Stimulated activated CD8-positive, alpha-beta memory T cell treated with anti-CD3 and anti-CD28 coated beads, Interleukin-12 subunit alpha, Interleukin-12 subunit beta, amount 100 ng/mL, for 24 hours (primary cell): ENCODE data around the gene WSCD2.

Experiments
- DNase-seq: peaks from one replicate; pipeline ENCODE4 v3.0.0-alpha.2; 2020; ENCODE audit errors: extremely low read depth

Gene WSCD2

GRCh38 chr12:108157870-108158459 lies 28.9 kb downstream of the WSCD2 start:
- no peak for DNase-seq

GRCh38 chr12:108162207-108162606 lies 33.1 kb downstream of the WSCD2 start:
- no peak for DNase-seq

GRCh38 chr12:108166505-108166904 lies 37.4 kb downstream of the WSCD2 start:
- no peak for DNase-seq

- no peak for DNase-seq
Measured at GRCh38 chr12:108167974-108168373, 38.9 kb downstream of the WSCD2 start.

GRCh38 chr12:108169708-108170107 lies 40.6 kb downstream of the WSCD2 start:
- no peak for DNase-seq

- no peak for DNase-seq
Measured at GRCh38 chr12:108170164-108170563, 41.1 kb downstream of the WSCD2 start.

- DNase-seq: no peak
Measured at GRCh38 chr12:108172033-108172432, 42.9 kb downstream of the WSCD2 start.

- no peak for DNase-seq
Measured at GRCh38 chr12:108173160-108173559, 44.1 kb downstream of the WSCD2 start.

- no peak for DNase-seq
Measured at GRCh38 chr12:108173892-108174291, 44.8 kb downstream of the WSCD2 start.

GRCh38 chr12:108174641-108175040 lies 45.6 kb downstream of the WSCD2 start:
- no peak for DNase-seq

- no peak for DNase-seq
Measured at GRCh38 chr12:108175310-108175709, 46.2 kb downstream of the WSCD2 start.

- no peak for DNase-seq
Measured at GRCh38 chr12:108176292-108176691, 47.2 kb downstream of the WSCD2 start.

- DNase-seq: no peak
Measured at GRCh38 chr12:108177131-108177530, 48.0 kb downstream of the WSCD2 start.

- DNase-seq: no peak
Measured at GRCh38 chr12:108179305-108179704, 50.2 kb downstream of the WSCD2 start.

- DNase-seq: no peak
Measured at GRCh38 chr12:108180255-108181094, 51.4 kb downstream of the WSCD2 start.

- DNase-seq: no peak
Measured at GRCh38 chr12:108181095-108181454, 52.0 kb downstream of the WSCD2 start.

GRCh38 chr12:108182096-108182495 lies 53.0 kb downstream of the WSCD2 start:
- no peak for DNase-seq

GRCh38 chr12:108185002-108185401 lies 55.9 kb downstream of the WSCD2 start:
- DNase-seq: no peak

- DNase-seq: no peak
Measured at GRCh38 chr12:108187831-108188230, 58.7 kb downstream of the WSCD2 start.

- DNase-seq: no peak
Measured at GRCh38 chr12:108190529-108190928, 61.4 kb downstream of the WSCD2 start.

GRCh38 chr12:108191086-108191485 lies 62.0 kb downstream of the WSCD2 start:
- DNase-seq: no peak

- DNase-seq: no peak
Measured at GRCh38 chr12:108191938-108192337, 62.9 kb downstream of the WSCD2 start.

- DNase-seq: no peak
Measured at GRCh38 chr12:108193493-108193892, 64.4 kb downstream of the WSCD2 start.

GRCh38 chr12:108193917-108194316 lies 64.8 kb downstream of the WSCD2 start:
- DNase-seq: no peak
